ENCODE results near the gene IL1R1.

Gene IL1R1

GRCh38 chr2:102138331-102138730 lies 4.2 kb upstream of the IL1R1 start:
- TF ChIP-seq CTCF (IDR thresholded peaks at IDR 0.05; ENCODE audit: low read depth, low read length) (no peak), MAX (IDR thresholded peaks at IDR 0.05; ENCODE audit: low read depth, low read length) (no peak), MYC (IDR thresholded peaks at IDR 0.05; ENCODE audit: low read depth, low read length) (no peak), POLR2A (IDR thresholded peaks at IDR 0.05; ENCODE audit: extremely low read depth, insufficient read length) (no peak)
- peak; percentile 65 for DNase-seq (ENCODE audit: low read depth)
- no peak overlapping the region for H3K4me3 ChIP-seq (ENCODE audit: low read depth, low read length)

GRCh38 chr2:102139851-102140250 lies 2.7 kb upstream of the IL1R1 start:
- no peak overlapping the region for H3K4me3 ChIP-seq (ENCODE audit: low read depth, low read length)
- TF ChIP-seq CTCF (IDR thresholded peaks at IDR 0.05; ENCODE audit: low read depth, low read length) (no peak), MYC (IDR thresholded peaks at IDR 0.05; ENCODE audit: low read depth, low read length) (no peak), MAX (IDR thresholded peaks at IDR 0.05; ENCODE audit: low read depth, low read length) (no peak), POLR2A (IDR thresholded peaks at IDR 0.05; ENCODE audit: extremely low read depth, insufficient read length) (no peak)

GRCh38 chr2:102140377-102140776 lies 2.2 kb upstream of the IL1R1 start:
- TF ChIP-seq MYC (IDR thresholded peaks at IDR 0.05; ENCODE audit: low read depth, low read length): no peak
- no peak for TF ChIP-seq POLR2A (IDR thresholded peaks at IDR 0.05; ENCODE audit: extremely low read depth, insufficient read length)
- no peak for TF ChIP-seq MAX (IDR thresholded peaks at IDR 0.05; ENCODE audit: low read depth, low read length)
- no peak for TF ChIP-seq CTCF (IDR thresholded peaks at IDR 0.05; ENCODE audit: low read depth, low read length)
- H3K4me3 ChIP-seq (ENCODE audit: low read depth, low read length): no peak overlapping the region
- no peak for DNase-seq (ENCODE audit: low read depth)

More at GRCh38 chr2:102139851-102140250, 2.7 kb upstream of the IL1R1 start:
- DNase-seq (ENCODE audit: low read depth): peak; percentile 12

GRCh38 chr2:102141011-102141943 lies 1.3 kb upstream of the IL1R1 start:
- no peak overlapping the region for H3K4me3 ChIP-seq (ENCODE audit: low read depth, low read length)
- TF ChIP-seq MYC (IDR thresholded peaks at IDR 0.05; ENCODE audit: low read depth, low read length) (no peak), POLR2A (IDR thresholded peaks at IDR 0.05; ENCODE audit: extremely low read depth, insufficient read length) (no peak), MAX (IDR thresholded peaks at IDR 0.05; ENCODE audit: low read depth, low read length) (no peak), CTCF (IDR thresholded peaks at IDR 0.05; ENCODE audit: low read depth, low read length) (no peak)
- DNase-seq (ENCODE audit: low read depth): no peak

GRCh38 chr2:102142829-102143449 lies 393 bp downstream of the IL1R1 start:
- no peak for TF ChIP-seq MYC (IDR thresholded peaks at IDR 0.05; ENCODE audit: low read depth, low read length)
- no peak for TF ChIP-seq CTCF (IDR thresholded peaks at IDR 0.05; ENCODE audit: low read depth, low read length)
- no peak for TF ChIP-seq POLR2A (IDR thresholded peaks at IDR 0.05; ENCODE audit: extremely low read depth, insufficient read length)
- no peak for TF ChIP-seq MAX (IDR thresholded peaks at IDR 0.05; ENCODE audit: low read depth, low read length)
- peak; percentile 61 for DNase-seq (ENCODE audit: low read depth)
- H3K4me3 ChIP-seq (ENCODE audit: low read depth, low read length): peak overlapping the region; percentile 43
